GM19240 (cell line): ENCODE results near the gene LAMA1.
"Not testable (repeated sequence)": the region's sequence is repeated elsewhere in the genome, so short reads cannot be mapped to it uniquely, and the experiment has no call there.

Source experiments
- DNase-seq: peaks from one replicate; pipeline ENCODE4 v3.0.0; 2011; ENCODE audit warnings: low spot score; ENCODE audit not compliant: insufficient read length

Gene LAMA1, protein sequence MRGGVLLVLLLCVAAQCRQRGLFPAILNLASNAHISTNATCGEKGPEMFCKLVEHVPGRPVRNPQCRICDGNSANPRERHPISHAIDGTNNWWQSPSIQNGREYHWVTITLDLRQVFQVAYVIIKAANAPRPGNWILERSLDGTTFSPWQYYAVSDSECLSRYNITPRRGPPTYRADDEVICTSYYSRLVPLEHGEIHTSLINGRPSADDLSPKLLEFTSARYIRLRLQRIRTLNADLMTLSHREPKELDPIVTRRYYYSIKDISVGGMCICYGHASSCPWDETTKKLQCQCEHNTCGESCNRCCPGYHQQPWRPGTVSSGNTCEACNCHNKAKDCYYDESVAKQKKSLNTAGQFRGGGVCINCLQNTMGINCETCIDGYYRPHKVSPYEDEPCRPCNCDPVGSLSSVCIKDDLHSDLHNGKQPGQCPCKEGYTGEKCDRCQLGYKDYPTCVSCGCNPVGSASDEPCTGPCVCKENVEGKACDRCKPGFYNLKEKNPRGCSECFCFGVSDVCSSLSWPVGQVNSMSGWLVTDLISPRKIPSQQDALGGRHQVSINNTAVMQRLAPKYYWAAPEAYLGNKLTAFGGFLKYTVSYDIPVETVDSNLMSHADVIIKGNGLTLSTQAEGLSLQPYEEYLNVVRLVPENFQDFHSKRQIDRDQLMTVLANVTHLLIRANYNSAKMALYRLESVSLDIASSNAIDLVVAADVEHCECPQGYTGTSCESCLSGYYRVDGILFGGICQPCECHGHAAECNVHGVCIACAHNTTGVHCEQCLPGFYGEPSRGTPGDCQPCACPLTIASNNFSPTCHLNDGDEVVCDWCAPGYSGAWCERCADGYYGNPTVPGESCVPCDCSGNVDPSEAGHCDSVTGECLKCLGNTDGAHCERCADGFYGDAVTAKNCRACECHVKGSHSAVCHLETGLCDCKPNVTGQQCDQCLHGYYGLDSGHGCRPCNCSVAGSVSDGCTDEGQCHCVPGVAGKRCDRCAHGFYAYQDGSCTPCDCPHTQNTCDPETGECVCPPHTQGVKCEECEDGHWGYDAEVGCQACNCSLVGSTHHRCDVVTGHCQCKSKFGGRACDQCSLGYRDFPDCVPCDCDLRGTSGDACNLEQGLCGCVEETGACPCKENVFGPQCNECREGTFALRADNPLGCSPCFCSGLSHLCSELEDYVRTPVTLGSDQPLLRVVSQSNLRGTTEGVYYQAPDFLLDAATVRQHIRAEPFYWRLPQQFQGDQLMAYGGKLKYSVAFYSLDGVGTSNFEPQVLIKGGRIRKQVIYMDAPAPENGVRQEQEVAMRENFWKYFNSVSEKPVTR (N-terminal part only)

DNA sequence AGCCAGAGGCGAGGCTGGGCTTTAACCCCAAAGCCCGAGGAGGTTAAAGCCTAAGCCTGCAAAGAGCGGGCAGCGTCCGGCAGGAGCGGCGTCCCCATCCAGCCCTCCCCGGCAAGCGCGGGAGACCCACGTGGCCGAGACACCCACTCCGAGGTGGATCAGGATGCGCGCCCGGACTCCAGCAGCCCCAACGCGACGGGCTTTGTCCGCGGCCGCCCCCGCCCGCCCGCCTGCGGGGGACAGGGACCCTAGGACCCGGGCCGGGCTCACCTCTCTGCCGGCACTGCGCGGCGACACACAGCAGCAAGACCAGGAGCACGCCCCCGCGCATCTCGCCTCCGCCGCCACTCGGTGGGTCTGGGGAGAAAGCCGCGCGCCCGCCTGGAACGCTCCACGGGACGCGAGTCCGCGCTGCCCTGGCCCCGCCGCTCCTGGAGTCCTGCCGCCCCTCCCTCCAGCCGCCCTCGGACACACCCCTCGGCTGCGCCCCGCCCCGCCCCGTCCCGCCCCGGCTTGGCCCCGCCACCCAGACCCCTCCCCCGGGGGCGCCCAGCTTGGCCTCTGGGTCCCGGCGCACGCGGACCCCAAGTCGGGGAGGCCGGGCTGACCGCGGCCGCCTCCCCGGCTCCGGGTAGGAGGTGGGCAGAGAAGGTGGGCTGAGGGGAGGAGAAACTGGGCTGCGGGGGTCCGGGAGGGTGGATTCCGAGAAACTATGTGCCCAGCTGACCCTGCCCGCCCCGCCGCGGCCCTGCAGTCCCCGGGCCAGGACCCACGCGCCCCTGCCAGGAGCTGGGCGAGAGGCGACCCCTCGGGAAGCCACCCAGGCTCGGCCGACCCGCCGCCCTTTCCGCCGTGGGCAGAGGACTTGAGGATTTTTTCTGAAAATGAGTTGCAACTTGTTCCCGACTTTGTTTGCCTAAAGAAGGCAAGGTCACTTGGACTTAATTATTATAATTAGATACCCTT is at the start of gene LAMA1:
TSS of gene LAMA1 (minus strand) at position 408 of the 966 bp plus-strand sequence. CDS start at position 331, 77 bp downstream.
- DNase-seq = no peak

DNA sequence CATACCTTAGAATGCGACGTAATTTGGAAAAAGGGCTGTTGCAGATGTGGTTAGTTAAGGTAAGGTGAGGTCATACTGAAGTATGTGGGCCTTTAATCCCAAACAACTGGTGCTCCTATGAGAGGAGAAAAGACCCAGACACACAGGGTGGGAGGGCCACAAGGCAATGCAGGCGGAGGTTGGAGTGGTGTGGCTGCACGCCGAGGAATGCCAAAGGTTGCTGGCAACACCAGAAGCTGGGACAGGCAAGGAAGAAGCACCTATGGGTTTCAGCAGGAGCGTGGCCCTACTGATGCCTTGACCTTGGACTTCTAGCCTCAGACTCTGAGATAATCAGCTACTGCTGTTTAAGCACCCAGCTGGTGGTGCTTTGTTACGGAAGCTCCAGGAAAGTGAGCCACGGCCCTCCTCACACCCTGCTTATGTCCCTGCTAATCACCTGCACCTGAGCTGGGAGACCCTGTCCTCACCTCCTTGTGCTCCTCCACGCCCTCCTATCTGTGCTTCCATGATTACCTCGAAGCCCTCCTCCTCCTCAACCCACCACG is 48.3 kb upstream of the LAMA1 start:
- DNase-seq = no peak

DNA sequence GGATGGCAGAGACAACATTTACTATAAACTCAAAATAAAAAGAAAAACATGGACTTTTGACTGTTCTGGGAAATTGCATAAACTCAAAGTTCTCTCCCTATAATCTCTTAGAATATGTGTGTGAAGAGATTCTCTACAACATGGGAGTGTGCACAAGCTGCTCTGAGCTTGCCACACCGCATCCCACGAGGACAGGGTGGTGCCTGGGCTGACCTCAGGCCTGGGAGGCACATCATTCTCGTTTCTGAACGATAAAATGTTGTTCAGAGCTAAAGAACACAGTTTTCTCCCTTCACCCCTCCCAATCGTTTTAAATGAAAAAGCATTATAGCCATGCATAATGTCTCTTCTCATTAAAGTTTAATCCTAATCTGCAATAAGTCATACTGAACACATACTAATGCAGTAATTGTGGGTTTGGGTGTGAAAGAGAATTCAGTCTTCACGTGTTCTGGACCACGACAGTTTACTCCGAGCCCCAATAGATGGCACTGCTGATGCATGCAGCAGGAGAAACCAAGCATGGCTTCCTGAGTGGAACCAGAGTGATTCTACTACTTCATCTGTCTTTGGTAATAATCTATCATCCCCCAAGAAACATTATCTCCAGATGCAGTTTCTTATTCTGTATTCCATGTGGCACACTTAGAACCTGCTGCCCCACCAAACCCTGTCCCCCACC is 46.9 kb upstream of the LAMA1 start:
- DNase-seq = no peak

DNA sequence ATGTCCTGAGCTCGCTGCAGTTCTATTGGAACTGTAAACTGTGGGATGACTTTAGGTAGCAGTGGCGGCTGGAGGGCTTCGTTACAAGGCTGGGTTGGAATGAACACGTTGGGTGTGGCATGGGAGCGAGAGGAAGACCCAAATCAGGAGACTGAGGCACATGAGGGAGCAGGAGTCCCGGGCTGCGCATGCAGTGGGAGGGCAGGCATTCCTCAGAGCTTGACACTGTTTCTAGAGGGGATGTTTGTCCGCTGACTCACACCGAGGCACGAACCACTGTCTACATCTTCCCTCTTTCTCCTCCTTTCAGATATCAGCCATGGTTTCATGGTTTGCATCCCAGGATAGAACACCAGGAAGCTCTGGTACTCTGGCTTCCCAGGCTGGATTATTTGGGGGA is 40.6 kb upstream of the LAMA1 start:
- DNase-seq = no peak

DNA sequence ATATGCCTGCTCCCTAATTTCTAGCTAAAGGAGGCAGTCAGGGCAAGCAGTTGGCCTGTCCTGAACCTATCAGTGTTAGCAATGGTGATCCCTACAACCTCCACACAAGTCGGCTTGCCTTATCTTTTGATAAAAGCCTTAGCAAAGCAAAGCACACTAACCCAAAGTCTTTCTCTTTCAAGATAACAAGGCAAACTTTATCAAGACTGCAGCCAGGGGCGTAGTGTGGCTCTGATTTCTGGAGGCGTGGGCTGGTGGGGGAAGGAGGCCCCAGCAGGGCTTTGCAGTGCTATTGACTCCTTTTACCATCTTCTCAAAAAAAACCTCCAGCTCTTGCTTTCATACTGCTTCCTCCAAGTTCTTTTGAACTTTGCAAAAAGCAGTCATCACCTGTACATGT is 40.2 kb upstream of the LAMA1 start:
- no peak for DNase-seq

DNA sequence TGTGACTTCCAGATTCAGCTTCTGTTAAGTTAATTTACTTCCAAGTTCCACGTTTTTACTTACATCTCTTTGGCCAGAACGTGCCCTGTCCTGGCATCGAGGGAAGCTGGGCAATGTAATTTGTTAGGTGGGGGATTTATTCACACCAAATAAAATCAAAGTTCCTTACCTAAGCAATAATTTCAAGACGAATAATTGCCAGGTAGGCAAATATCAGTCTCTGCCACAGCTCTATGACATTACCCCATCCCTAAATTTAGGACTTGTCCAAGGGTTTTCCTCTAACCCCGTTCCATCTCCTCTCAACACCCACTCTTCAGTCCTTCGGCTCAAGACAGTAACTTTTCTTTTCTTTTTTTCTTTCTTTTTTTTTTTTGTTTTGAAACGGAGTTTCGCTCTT is 38.3 kb upstream of the LAMA1 start:
- no peak for DNase-seq

DNA sequence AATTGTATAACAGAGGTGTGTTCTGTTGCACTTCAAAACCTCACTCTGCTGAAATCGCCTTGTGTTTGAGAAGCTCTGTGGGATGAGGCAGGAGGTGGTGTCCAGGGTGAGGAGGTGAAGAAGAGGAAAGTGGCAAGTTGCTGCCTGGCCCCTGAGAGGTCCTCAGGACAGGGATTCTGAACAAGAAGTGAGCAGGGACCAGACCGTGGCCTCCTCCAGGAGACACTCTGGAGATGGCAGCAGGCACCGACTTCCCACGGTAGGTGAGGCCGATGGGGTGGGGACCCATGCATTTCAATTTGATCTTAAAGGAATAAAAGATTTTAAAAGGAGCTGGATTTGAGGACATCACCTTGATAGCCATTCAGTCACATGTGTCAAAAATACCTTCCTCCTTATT is 37.5 kb upstream of the LAMA1 start:
- DNase-seq = no peak

DNA sequence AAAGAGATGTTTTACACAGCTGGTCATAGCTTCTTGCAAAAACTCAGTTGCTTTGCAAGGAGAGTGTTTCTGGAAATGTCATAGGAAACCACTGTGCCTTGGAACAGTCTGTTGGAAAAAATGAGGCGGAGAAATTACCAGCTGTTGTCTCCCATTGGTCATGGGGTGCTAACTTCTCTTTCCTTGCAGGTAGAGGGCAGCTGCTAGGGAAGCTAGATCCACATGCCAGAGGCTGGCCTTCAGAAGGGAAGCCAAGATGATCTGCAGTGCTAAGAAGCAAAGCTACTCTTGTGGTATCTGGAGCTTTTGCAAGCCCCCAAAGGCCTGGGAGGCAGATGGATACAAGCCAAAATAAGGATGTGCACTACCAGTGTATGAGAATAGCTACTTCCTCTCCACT is 34.8 kb upstream of the LAMA1 start:
- DNase-seq = no peak

DNA sequence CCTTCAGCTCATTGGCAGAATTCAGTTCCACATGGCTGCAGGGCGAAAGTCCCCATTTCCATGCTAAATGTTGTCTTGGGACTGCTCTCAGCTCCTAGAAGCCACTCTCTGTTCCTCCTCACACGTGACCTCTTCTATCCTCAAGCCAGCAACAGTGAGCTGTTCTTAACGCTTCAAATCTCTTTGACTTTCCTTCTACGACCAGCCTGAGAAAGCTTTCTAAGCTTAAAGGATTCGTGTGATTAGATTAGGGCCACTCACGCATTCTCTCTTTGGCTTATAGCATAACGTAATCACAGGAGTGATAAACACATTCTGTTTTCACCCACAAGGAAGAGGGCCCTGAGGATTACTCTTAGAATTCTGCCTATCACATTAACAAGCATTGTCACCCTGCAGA is 29.8 kb upstream of the LAMA1 start:
- DNase-seq = no peak

DNA sequence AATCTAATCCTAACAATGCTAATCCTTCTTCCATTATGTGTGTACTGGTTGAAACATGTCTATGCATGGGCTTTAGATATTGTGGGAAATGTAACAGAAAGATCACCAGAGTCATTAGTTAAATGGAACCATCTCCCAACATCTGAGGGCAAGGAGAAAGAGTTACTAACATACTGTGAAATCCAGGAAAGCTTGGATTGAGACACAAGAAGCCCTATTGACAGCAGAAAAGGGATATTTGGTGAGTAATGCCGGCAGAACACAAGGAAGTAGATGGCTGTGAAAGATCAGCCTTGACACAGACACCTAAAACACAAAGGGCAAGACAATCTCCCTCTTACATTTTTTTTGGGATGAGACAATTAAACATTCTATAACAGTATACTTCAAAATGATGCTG is 28.5 kb upstream of the LAMA1 start:
- DNase-seq = no peak

DNA sequence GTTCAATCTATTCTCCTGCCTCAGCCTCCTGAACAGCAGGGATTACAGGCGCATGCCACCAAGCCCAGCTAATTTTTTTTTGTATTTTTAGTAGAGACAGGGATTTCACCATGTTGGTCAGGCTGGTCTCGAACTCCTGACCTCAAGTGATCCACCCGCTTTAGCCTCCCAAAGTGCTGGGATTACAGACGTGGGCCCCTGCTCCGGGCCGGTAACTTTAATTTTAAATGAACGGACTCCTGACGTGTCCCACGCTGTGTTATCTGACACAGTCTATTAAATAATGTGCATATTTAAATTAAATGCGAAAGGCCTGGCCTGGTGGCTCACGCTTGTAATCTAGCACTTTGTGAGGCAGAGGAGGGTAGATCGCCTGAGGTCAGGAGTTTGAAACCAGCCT is 27.3 kb upstream of the LAMA1 start:
- not testable (repeated sequence) for DNase-seq

DNA sequence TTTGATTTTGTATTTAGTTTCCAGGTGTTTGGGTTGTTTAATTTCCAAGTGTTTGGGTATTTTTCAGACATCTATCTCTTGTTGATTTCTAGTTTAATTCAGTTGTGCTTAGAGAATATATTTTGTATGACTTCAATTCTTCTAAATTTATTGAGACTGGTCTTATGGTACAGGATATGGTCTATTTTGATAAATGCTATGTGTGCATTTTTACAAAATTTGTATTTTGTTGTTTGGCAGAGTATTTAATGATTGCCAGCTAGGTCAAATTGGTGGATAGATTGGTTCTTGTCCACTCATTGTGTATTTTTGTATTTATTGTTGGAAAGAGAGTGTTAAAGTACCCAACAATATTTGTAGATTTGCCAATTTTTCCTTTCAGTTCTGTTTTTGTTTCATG is 23.7 kb upstream of the LAMA1 start:
- DNase-seq = no peak

DNA sequence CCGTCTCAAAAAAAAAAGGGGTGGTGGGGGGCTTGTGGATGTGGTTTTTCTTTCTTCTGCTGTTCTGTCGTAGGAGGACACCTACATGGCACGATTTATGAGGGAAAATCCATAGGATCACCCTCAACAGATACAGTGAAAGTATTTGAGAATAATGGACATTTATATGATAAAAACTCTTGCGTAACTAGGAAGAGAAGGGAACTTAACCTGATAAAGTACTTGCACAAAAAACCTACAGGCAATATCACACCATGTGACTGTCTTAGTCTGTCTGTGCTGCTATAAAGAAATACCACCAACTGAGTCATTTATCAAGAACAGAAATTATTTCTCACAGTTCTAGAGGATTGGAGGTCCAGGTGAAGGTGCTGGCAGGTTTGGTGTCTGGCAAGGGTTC is 21.8 kb upstream of the LAMA1 start:
- DNase-seq = no peak

DNA sequence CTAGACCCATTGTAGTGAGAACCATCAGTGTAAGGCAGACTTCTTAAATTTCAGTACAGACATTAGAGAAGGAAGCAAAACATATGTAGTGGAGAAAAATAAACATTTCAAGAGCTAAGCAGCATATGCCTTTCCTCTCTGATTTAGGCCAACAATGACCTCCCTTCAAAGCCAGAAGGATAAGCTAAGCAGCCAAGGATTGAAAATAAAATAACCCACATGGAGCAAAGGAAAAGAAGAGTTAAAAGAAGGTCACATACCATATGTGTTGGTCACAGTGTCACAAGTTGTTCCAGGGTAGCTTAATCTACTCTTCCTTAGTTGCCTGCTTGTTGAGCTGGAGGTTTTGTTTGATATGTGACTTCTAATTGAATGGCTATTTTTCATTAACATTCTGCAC is 15.6 kb upstream of the LAMA1 start:
- no peak for DNase-seq

DNA sequence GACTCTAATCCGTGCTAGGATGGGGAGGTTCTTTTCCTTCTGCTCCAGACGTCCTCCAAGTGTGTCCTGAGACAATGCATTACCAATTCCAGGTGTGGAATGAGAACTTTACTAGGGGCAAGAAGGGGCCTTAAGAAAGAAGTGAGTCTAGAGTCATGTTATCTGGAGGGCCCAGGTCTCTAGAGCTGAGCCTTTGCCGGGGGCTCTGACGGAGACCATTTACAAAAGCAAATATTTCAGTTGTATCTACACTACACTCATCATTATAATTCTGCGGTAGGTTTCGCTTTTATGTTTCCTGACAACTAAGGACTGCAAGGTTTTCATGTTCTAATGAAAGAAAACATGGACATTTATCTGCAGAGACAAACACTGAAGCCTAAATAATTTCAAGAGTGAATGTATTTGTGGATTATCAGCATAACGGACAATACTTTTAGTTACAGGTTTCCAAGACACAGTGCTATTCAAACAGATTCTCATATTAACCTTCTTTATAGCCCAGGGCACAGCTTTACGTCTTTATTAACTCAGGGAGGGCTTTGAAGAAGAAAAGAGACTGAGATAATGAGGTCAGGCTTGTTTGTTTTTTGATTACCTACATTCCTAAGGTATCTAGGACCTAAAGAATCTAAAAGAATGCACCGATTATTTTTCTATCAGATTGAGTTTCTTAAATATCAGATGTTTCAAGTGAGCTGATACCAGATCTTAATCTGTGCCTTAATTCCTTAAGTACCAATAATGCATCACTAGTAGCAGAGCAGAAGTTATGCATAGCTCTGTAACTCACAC is 15.0 kb upstream of the LAMA1 start:
- no peak for DNase-seq

DNA sequence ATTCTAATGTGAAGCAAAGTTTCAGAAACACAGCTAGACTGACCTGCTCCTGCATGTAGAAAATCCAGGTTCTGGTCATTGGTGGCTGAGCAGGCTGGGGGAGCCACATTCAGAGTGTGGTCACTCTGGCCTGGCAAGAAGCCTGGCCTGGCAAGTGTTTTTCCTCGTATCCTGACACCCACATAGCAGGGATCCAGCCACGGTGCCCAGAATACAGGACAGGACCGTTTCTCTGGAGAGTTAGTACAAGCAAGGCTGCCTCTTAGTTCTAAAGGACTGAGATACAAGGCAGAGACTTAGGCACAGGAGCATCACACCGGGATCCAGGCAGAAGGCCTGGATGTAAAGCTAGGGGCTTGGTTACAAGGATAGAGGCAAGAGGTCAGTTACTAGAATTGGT is 4.8 kb upstream of the LAMA1 start:
- DNase-seq = no peak

DNA sequence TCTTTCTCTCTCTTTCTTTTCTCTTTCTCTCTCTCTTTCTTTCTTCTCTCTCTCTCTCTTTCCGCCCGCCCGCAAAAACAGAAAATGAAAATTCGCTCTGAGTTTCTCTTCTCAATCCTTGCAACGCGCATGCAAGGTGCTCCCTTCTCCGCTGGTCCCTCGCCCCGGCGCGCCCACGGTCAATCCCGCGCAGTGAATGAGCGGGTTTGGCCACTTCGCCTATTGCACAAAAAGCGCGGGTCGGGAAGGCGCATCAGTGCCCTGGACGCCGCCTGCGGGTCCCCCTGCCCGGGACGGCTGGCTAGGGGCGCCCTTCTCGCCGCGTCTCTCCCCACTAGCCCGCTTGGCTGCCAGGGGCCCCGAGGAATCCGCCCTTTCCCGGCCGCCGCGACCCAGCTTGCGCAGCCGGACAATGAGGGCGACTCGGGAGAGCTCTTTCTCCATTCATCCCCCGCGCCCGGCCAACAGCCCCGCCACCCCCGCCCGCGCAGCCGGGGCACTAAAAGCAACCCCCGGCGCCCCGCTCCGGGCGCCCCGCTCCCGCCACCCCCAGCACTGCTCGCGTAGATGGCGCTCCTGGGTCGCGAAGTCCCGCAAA is 706 bp downstream of the LAMA1 start:
- no peak for DNase-seq

DNA sequence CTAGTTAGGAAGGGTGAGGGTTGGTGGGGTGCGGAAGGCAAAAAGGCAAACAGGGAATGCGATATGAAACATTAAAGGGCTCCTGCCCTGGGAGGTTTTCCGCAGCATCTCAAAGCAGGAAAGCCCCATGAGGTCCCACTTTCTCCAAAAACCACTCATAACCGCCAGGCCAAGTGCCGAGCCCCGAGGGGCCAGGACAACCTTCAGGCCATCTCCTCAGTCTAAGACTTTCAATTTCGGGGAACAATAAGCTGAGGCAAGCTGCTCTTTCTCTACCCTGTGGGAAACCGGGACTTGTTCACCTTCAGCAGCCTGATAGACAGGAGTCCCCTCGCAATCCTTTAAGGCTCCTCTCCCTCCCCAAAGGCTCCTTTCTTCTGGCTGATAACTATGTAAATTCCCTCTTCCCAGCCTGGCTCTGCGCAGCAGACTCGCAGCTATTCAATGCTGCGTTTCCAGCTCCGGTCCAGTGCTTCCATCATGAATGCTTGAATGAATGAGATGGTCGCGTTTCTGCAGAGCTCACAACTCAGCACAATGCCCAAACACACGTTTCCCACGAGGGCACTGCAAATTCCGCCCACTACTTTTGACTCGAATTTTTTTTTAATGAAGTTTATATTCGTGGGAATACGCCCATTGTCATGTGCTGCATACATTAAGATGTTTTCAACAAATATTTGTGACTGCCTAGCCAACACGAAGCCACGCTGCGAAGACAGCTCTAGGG is 1.4 kb downstream of the LAMA1 start:
- no peak for DNase-seq
